ENCODE measurements around the gene MCTP1. TPM values are rescaled to one million over a fixed set of nuclear protein-coding genes. Genes with fewer than 3 reads are reported as not detected.

MCTP1 gene
- total RNA-seq, 1 donor from 2014 or later: 7.8 TPM

- Histone ChIP-seq H3K4me1 (no peaks in the 10 kb centered on the region), H3K36me3 (no peaks in the 10 kb centered on the region), H3K27me3 (ENCODE audit: low read depth) (no peaks in the 10 kb centered on the region), H3K4me3 (no peak overlapping the region), H3K9me3 (replicated peaks) (no peaks in the 10 kb centered on the region), H3K27ac (replicated peaks) (no peak overlapping the region)
- intact Hi-C loops (cut with micrococcal nuclease): no loop called here
- TF ChIP-seq CTCF (IDR thresholded peaks at IDR 0.05; ENCODE audit: borderline replicate concordance): no peak
- DNase-seq: no peak
Measured at GRCh38 chr5:95223566-95224258, 61.2 kb downstream of the MCTP1 start.

GRCh38 chr5:95222836-95223235 is 62.1 kb downstream of the MCTP1 start:
- intact Hi-C loops (cut with micrococcal nuclease): no loop called here
- H3K27ac ChIP-seq (replicated peaks): no peak overlapping the region
- no peaks in the 10 kb centered on the region for H3K4me1 ChIP-seq
- H3K36me3 ChIP-seq: no peaks in the 10 kb centered on the region
- H3K4me3 ChIP-seq: no peak overlapping the region
- no peak for TF ChIP-seq CTCF (IDR thresholded peaks at IDR 0.05; ENCODE audit: borderline replicate concordance)
- H3K27me3 ChIP-seq (ENCODE audit: low read depth): no peaks in the 10 kb centered on the region
- DNase-seq: no peak
- no peaks in the 10 kb centered on the region for H3K9me3 ChIP-seq (replicated peaks)

GRCh38 chr5:95221234-95221633 is 63.7 kb downstream of the MCTP1 start:
- no peak for DNase-seq
- Histone ChIP-seq H3K36me3 (no peaks in the 10 kb centered on the region), H3K9me3 (replicated peaks) (no peaks in the 10 kb centered on the region), H3K4me1 (no peaks in the 10 kb centered on the region), H3K27me3 (ENCODE audit: low read depth) (no peaks in the 10 kb centered on the region), H3K27ac (replicated peaks) (no peak overlapping the region), H3K4me3 (no peak overlapping the region)
- no peak for TF ChIP-seq CTCF (IDR thresholded peaks at IDR 0.05; ENCODE audit: borderline replicate concordance)
- intact Hi-C loops (cut with micrococcal nuclease): no loop called here

GRCh38 chr5:95220381-95220780 is 64.5 kb downstream of the MCTP1 start:
- no peaks in the 10 kb centered on the region for H3K27me3 ChIP-seq (ENCODE audit: low read depth)
- intact Hi-C loops (cut with micrococcal nuclease): no loop called here

GRCh38 chr5:95219411-95219810 is 65.5 kb downstream of the MCTP1 start:
- Histone ChIP-seq H3K4me3 (no peak overlapping the region), H3K9me3 (replicated peaks) (no peaks in the 10 kb centered on the region), H3K4me1 (no peaks in the 10 kb centered on the region), H3K27me3 (ENCODE audit: low read depth) (no peaks in the 10 kb centered on the region), H3K36me3 (no peaks in the 10 kb centered on the region), H3K27ac (replicated peaks) (no peak overlapping the region)
- DNase-seq: no peak
- intact Hi-C loops (cut with micrococcal nuclease): no loop called here
- no peak for TF ChIP-seq CTCF (IDR thresholded peaks at IDR 0.05; ENCODE audit: borderline replicate concordance)

More at GRCh38 chr5:95220381-95220780, 64.5 kb downstream of the MCTP1 start:
- no peak for DNase-seq
- Histone ChIP-seq H3K4me3 (no peak overlapping the region), H3K36me3 (no peaks in the 10 kb centered on the region), H3K27ac (replicated peaks) (no peak overlapping the region), H3K9me3 (replicated peaks) (no peaks in the 10 kb centered on the region), H3K4me1 (no peaks in the 10 kb centered on the region)
- TF ChIP-seq CTCF (IDR thresholded peaks at IDR 0.05; ENCODE audit: borderline replicate concordance): no peak

All from left ventricle myocardium inferior (tissue), 1 donor.